ENCODE data around the gene TK2.

DNA sequence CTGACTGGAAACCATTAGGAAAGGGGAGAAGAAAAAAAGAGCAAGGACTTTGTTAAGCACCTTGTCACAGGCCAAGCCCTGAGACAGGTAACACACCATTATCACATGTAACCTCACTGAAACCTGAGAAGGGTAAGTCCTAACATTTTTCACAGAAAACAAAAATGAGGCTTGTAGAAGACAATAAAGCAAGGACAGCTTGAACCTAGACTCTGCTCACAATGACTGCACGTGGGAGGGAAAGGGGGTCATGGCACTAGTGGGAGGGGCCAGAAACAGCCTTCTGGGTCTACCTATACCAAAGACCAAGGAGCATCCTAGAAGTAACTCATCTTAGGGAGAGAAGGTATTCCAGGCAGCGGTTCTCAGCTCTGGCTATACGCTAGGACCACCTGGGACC lies 7.5 kb downstream of the TK2 start:
- TF ChIP-seq CTCF (IDR thresholded peaks at IDR 0.05; ENCODE audit: low read length) (no peak), EZH2 (optimal IDR thresholded peaks at IDR 0.05; ENCODE audit: low read depth, low read length) (no peak), EZH2phosphoT487 (IDR thresholded peaks at IDR 0.05; ENCODE audit: low read length) (no peak)

Data from MM.1S (cell line).